IPS-18c (cell line): ENCODE data around the gene RETNLB.

ENCODE experiments used
- H3K4me3 ChIP-seq: 2 replicates; pipeline ENCODE4 v1.7.0; 2013; ENCODE audit warnings: low read depth, mild to moderate bottlenecking, low read length, moderate library complexity; ENCODE audit not compliant: insufficient read depth
- H3K9me3 ChIP-seq: one replicate; pipeline ENCODE4 v1.6.1; 2013; ENCODE audit warnings: mild to moderate bottlenecking, low read length, moderate library complexity; ENCODE audit not compliant: control insufficient read depth, insufficient read depth

RETNLB gene

GRCh38 chr3:108718454-108718853 is 38.8 kb downstream of the RETNLB start:
- H3K9me3 ChIP-seq = no peaks in the 10 kb centered on the region
- no peak overlapping the region for H3K4me3 ChIP-seq

- Histone ChIP-seq H3K9me3 (no peaks in the 10 kb centered on the region), H3K4me3 (no peak overlapping the region)
Measured at GRCh38 chr3:108713816-108714215, 43.4 kb downstream of the RETNLB start.

- Histone ChIP-seq H3K4me3 (no peak overlapping the region), H3K9me3 (no peaks in the 10 kb centered on the region)
Measured at GRCh38 chr3:108713009-108713516, 44.1 kb downstream of the RETNLB start.
